ENCODE data around the gene NAPA. TPM values are rescaled to one million over a fixed set of nuclear protein-coding genes. Genes with fewer than 3 reads are reported as not detected.
A peak's percentile ranks its signal among the peaks of the same experiment; 100 is the strongest.

NAPA gene
- total and polyA plus RNA-seq, 4 donors = 65.7 to 140 (median 124) TPM

DNA sequence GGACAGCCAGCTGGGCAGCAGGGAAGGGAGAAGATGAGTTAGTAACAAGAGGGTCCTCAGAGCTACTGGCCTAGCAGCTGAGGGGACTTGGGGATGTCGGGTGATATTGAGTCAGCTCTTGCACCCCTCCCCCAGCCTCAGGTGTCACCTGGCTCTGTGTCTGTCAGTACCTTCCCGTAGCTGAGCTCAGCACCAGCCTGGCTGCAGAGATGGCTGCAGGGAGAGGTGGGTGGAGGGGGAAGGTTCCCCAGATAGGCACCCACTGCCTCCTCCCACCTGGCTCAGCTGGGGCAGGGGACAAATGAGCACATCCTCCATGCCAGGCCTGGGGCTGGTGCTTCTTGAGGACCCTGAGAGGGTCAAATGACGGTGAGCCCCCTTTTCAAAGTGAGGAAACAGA is 24.0 kb downstream of the NAPA start:
- TF ChIP-seq CTCF (IDR thresholded peaks at IDR 0.05; ENCODE audit: control extremely low read depth, extremely low read depth) = no peak
- DNase-seq (no peak), ATAC-seq (ENCODE audit: insufficient read depth, low FRiP score) (no peak)
- no peaks in the 10 kb centered on the region for H3K27me3 ChIP-seq (ENCODE audit: control insufficient read depth in 3 of 3, insufficient read depth in 3 of 3, low read length in 2 of 3)
- peaks cover 4 to 73% (median 19%) of the 10 kb centered on the region in 4 donors for H3K36me3 ChIP-seq (ENCODE audit: control insufficient read depth in 4 of 4, insufficient read depth in 4 of 4, low read length in 4 of 4)
- H3K27ac ChIP-seq (ENCODE audit: low read depth in 1 of 2, low read length in 1 of 2) = no peak overlapping the region
- H3K9ac ChIP-seq (ENCODE audit: insufficient read depth in 1 of 2, low read length in 2 of 2) = no peak overlapping the region
- H3K4me3 ChIP-seq = no peak overlapping the region
- no peaks in the 10 kb centered on the region for H3K4me1 ChIP-seq (ENCODE audit: control insufficient read depth in 5 of 5, insufficient read depth in 5 of 5, low read length in 5 of 5)
- peaks cover 0 to 2% (median 0%) of the 10 kb centered on the region in 4 donors for H3K9me3 ChIP-seq (ENCODE audit: control insufficient read depth in 4 of 4, insufficient read depth in 3 of 4, low read length in 3 of 4)
- 71 to 84% methylated on average over 3 of the region's 3 CpGs for WGBS, 2 donors

- H3K4me3 ChIP-seq = no peak overlapping the region
- peaks cover 4 to 70% (median 23%) of the 10 kb centered on the region in 4 donors for H3K36me3 ChIP-seq (ENCODE audit: control insufficient read depth in 4 of 4, insufficient read depth in 4 of 4, low read length in 4 of 4)
- peaks cover 0 to 2% (median 0%) of the 10 kb centered on the region in 5 donors for H3K4me1 ChIP-seq (ENCODE audit: control insufficient read depth in 5 of 5, insufficient read depth in 5 of 5, low read length in 5 of 5)
- WGBS, 2 donors = 93% methylated on average over 7 of the region's 7 CpGs
- peak overlapping the region in 1 of 2 donors; percentile 4 for H3K27ac ChIP-seq (ENCODE audit: low read depth in 1 of 2, low read length in 1 of 2)
- ATAC-seq (ENCODE audit: insufficient read depth, low FRiP score) (no peak), DNase-seq (no peak)
- no peak overlapping the region for H3K9ac ChIP-seq (ENCODE audit: insufficient read depth in 1 of 2, low read length in 2 of 2)
- peaks cover 0 to 2% (median 0%) of the 10 kb centered on the region in 4 donors for H3K9me3 ChIP-seq (ENCODE audit: control insufficient read depth in 4 of 4, insufficient read depth in 3 of 4, low read length in 3 of 4)
- no peak for TF ChIP-seq CTCF (IDR thresholded peaks at IDR 0.05; ENCODE audit: control extremely low read depth, extremely low read depth)
- no peaks in the 10 kb centered on the region for H3K27me3 ChIP-seq (ENCODE audit: control insufficient read depth in 3 of 3, insufficient read depth in 3 of 3, low read length in 2 of 3)
Observed at GRCh38 chr19:47490031-47490430, 24.8 kb downstream of the NAPA start.

- H3K9ac ChIP-seq (ENCODE audit: insufficient read depth in 1 of 2, low read length in 2 of 2) = no peak overlapping the region
- H3K36me3 ChIP-seq (ENCODE audit: control insufficient read depth in 4 of 4, insufficient read depth in 4 of 4, low read length in 4 of 4) = peaks cover 4 to 67% (median 23%) of the 10 kb centered on the region in 4 donors
- no peak overlapping the region for H3K27ac ChIP-seq (ENCODE audit: low read depth in 1 of 2, low read length in 1 of 2)
- 91 to 92% methylated on average over 17 of the region's 17 CpGs for WGBS, 2 donors
- peaks cover 0 to 2% (median 0%) of the 10 kb centered on the region in 4 donors for H3K9me3 ChIP-seq (ENCODE audit: control insufficient read depth in 4 of 4, insufficient read depth in 3 of 4, low read length in 3 of 4)
- ATAC-seq (ENCODE audit: insufficient read depth, low FRiP score) = no peak
- no peaks in the 10 kb centered on the region for H3K27me3 ChIP-seq (ENCODE audit: control insufficient read depth in 3 of 3, insufficient read depth in 3 of 3, low read length in 2 of 3)
- no peak for TF ChIP-seq CTCF (IDR thresholded peaks at IDR 0.05; ENCODE audit: control extremely low read depth, extremely low read depth)
- H3K4me3 ChIP-seq = no peak overlapping the region
- peaks cover 0 to 8% (median 0%) of the 10 kb centered on the region in 5 donors for H3K4me1 ChIP-seq (ENCODE audit: control insufficient read depth in 5 of 5, insufficient read depth in 5 of 5, low read length in 5 of 5)
- no peak for DNase-seq
Observed at GRCh38 chr19:47489072-47489914, 25.6 kb downstream of the NAPA start.
